Measurements from ENCODE around the gene UBE2O.

DNA sequence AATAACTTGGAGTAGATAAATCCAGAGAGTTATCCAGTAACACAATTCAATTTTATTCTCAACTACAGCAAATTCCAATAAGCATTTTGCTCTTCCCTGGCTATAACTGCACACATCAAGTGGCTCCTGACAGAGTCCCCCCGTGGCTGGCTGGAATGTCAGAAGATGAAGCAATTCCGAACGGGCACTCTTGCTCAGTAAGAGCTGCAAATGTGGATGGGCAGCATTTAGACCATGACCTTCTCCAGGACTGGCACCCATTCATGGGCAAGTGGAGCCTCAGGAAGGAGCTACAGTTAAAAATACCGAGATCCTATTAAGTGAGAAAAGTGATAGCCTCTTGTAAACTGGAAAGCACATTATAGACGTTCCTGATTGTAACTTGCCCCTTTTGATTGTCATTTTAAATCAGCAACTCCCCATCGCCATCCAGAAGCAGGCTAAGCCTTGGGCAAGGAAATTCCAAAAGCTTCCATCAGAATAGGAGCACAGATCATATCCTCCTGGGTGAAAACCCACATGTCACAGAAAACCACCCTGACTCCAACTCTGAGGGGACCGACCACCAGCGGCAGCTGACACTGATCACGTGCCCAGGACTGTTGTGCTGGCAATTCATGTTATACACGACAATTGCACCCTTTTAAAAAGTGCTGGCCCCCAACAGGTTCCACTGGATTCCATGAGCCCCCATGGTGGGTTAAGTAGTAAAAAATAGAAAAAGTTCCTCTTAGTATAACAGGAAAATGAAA lies 7.1 kb downstream of the UBE2O start:
- TF ChIP-seq, protein P1, sequence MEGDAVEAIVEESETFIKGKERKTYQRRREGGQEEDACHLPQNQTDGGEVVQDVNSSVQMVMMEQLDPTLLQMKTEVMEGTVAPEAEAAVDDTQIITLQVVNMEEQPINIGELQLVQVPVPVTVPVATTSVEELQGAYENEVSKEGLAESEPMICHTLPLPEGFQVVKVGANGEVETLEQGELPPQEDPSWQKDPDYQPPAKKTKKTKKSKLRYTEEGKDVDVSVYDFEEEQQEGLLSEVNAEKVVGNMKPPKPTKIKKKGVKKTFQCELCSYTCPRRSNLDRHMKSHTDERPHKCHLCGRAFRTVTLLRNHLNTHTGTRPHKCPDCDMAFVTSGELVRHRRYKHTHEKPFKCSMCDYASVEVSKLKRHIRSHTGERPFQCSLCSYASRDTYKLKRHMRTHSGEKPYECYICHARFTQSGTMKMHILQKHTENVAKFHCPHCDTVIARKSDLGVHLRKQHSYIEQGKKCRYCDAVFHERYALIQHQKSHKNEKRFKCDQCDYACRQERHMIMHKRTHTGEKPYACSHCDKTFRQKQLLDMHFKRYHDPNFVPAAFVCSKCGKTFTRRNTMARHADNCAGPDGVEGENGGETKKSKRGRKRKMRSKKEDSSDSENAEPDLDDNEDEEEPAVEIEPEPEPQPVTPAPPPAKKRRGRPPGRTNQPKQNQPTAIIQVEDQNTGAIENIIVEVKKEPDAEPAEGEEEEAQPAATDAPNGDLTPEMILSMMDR (IDR thresholded peaks at IDR 0.05) = no peak
- TF ChIP-seq EP300 (IDR thresholded peaks at IDR 0.05) (no peak), POLR2A (IDR thresholded peaks at IDR 0.05) (no peak), POLR2AphosphoS5 (IDR thresholded peaks at IDR 0.05) (no peak)
